NOMO-1 treated with dmso at 0.1 percent for 144 hours (cell line): ENCODE measurements around the gene NFIX.
"Not testable (repeated sequence)": the region's sequence is repeated elsewhere in the genome, so short reads cannot be mapped to it uniquely, and the experiment has no call there.

ENCODE experiments used
- DNase-seq: peaks from one replicate; lab custom pipeline; 2025; ENCODE audit not compliant: unreplicated experiment; lab: John Stamatoyannopoulos, UW

NFIX gene

DNA sequence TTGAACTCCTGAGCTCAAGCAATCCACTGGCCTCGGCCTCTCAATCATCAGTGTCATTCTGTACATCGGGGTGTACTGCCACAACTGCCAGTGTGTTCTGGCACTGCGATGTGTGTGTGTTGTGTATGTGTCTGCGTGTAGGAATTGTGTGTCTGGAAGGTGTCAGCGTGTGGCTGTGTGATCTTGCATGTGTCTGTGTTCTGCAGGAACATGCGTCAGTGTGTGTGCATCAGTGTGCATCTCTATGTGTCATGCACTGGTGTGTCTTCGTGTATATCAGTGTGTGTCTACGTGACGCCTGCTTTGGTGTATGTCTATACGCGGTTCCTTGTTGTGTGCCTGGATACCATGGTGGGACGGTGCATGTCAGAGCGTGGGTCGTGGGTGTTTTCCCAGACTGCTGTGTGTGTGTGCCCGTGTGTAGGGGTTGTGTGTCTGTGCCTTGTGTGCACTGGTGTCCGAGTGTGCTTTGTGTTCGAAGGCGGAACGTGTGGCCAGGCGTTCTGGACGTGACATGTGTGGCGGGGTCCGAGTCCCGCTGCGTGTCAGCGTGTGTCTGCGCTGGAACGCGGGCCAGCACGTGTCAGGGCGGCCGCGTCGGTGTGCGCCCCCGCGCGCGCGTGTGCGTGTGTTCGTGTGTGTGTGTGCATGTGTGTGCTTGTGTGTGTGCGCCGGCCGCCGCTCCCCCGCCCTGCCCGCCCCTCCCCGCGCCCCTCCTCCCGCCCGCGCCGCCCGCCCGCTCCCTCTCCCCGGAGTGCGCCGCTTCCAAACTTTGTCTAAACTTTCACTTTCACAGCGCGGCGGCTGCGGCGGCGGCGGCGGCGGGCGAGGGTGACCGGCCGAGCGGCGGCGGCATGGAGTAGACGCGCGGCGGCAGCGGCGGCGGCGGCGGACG, at the start of gene NFIX:
NFIX (plus strand) TSS at position 775 of the 895 bp plus-strand sequence. CDS start 363 bp downstream, outside the sequence.
- DNase-seq, result peak; percentile 36

DNA sequence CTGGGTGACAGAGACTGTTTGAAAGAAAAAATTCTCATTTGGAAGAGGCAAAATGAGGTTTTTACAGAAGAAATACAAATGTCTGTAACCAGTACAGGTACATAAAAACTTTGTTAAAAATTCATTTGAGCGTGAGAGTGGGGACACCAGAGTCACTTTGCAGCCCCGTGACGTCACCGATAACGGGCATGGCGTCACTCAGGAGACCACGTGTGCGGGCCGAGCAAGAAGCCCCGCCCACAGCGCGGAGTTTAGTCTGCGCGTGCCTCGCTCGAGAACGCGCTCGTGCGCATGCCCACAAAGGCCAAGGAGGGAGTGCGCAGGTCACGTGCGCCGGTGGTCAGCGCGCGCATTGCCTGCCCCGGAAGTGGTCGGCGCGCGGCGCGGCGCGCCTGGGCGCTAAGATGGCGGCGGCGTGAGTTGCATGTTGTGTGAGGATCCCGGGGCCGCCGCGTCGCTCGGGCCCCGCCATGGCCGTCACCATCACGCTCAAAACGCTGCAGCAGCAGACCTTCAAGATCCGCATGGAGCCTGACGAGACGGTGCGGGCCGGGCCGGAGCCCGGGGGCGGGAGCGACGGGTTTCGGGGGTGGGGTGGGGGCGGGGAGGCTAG, 49.7 kb upstream of the NFIX start, which contains the start of gene RAD23A:
RAD23A (plus strand) TSS at position 384 of the 613 bp plus-strand sequence; CDS start at position 471, 87 bp downstream.
- peak; percentile 94 for DNase-seq

- no peak for DNase-seq
These were observed 49.1 kb upstream of the NFIX start for GRCh38 chr19:12946092-12946721.

DNA sequence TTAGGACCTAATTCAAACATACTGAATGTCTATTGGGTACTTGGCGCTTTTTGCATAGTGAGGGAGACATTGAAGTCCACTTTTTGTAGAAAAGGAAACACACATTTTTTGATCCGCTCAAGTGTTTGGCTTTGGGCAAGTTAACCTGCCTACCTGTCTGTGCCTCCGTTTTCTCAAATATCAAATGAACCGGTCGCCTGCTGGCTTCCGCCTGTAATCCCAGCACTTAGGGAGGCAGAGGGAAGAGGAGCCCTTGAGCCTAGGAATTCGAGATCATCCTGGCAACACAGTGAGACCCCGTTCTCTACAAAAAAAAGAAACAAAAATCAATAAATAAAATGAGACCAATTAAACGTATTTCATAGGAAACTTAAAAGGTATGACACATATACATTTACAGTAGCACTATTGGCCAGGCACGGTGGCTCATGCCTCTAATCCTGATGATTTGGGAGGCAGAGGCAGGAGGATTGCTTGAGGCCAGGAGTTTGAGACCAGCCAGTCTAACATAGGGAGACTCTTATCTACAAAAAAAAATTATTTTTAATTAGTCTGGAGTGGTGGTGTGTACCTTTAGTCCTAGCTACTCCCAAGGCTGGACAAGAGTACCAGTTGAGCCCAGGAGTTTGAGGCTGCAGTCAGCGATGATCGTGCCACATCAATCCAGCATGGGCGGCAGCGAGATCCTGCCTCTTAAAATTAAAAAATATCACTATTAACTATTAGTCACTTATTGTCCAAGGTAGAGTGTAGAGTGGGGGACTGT, 48.4 kb upstream of the NFIX start:
- no peak for DNase-seq

DNA sequence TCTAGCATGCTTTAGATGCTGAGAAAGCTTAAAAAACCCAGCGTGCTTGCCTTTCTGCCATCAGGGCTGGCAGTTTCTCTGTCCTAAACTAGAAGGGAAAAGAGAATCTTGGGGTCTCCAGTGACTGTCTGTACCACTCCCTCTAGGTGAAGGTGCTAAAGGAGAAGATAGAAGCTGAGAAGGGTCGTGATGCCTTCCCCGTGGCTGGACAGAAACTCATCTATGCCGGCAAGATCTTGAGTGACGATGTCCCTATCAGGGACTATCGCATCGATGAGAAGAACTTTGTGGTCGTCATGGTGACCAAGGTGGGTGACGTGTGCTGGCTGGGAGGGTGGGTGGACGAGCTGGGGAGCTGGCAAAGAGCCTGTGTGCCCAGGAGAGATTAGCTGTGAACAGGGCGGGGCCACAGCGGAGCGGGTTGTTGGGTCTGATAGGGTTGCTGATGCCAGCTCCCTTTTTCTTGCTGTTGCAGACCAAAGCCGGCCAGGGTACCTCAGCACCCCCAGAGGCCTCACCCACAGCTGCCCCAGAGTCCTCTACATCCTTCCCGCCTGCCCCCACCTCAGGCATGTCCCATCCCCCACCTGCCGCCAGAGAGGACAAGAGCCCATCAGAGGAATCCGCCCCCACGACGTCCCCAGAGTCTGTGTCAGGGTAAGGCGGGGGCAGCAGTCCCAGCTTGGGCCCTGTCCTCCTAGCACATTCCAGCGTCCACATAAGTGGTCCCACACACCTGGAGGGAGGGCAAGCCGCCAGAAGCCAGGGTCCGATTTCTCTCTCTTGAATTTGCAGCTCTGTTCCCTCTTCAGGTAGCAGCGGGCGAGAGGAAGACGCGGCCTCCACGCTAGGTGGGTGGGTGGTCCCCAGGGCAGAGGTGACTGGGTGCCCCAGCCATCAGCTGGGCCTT, 47.3 kb upstream of the NFIX start:
- no peak for DNase-seq

GRCh38 chr19:12948612-12949362, 46.5 kb upstream of the NFIX start:
- no peak for DNase-seq

DNA sequence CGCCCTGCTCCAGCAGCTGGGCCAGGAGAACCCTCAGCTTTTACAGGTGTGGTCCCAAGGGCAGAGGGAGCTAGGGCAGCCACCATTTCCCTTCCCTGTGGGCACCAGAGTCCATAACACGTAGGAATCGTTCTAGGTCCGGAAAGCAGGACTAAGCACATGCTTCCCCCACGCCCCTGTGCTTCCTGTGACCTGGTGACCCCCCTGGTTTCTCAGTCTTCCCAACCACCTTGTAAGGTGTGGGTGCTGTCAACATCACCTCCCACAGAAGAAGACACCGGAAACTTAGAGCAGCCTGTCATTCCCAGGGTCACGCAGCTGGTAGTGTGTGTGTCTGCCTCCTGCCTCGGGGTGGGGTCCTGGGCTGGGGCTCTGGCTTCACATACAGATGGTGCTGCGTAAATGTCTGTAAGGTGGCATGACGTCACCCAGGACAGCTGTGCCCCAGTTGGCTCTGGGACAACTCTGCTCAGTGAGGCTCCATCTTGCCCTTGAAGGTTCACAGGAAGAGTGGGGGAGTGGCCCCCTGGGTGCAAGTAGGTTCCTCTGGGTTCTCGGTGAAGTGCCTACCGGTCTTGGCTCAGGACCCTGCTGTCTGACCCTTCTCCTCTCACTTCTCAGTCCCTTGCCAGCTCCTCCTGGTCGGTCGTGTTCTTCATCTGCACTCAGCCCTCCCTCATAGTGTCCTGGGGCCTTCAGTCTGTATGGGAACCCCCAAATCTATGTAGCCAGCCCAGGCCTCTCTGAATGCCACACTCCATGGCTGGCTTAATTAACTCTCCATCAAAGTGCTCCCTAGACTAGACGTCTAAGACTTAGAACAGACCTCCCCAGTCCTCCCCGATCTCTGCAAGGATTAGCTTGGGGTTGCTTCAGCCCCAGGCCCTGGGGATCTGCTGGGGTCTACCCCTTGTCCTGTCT, 45.7 kb upstream of the NFIX start:
- DNase-seq, result no peak

GRCh38 chr19:12952050-12952449, 43.2 kb upstream of the NFIX start:
- DNase-seq, result not testable (repeated sequence)

GRCh38 chr19:12952488-12953137, 42.7 kb upstream of the NFIX start:
- no peak for DNase-seq

DNA sequence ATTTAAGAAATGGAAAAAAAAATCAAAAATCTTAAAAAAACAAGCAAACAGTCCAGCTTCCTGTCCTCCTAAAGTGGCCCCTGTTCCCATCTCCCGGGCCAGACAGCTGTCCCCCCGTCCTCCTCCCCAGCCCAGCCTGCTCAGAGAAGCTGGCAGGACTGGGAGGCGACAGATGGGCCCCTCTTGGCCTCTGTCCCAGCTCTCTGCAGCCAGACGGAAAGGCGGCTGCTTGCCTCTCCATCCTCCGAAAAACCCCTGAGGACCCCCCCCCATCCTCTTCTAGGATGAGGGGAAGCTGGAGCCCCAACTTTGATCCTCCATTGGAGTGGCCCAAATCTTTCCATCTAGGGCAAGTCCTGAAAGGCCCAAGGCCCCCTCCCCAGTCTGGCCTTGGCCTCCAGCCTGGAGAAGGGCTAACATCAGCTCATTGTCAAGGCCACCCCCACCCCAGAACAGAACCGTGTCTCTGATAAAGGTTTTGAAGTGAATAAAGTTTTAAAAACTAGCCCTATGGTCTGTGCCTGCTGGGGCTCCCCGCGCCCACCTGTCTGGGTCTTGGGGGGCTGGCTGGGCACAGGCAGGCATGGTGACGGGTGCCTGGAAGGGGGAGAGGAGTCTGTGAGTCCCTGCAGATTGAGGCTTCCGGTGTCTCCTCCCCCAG, 42.0 kb upstream of the NFIX start:
- DNase-seq, result no peak

DNA sequence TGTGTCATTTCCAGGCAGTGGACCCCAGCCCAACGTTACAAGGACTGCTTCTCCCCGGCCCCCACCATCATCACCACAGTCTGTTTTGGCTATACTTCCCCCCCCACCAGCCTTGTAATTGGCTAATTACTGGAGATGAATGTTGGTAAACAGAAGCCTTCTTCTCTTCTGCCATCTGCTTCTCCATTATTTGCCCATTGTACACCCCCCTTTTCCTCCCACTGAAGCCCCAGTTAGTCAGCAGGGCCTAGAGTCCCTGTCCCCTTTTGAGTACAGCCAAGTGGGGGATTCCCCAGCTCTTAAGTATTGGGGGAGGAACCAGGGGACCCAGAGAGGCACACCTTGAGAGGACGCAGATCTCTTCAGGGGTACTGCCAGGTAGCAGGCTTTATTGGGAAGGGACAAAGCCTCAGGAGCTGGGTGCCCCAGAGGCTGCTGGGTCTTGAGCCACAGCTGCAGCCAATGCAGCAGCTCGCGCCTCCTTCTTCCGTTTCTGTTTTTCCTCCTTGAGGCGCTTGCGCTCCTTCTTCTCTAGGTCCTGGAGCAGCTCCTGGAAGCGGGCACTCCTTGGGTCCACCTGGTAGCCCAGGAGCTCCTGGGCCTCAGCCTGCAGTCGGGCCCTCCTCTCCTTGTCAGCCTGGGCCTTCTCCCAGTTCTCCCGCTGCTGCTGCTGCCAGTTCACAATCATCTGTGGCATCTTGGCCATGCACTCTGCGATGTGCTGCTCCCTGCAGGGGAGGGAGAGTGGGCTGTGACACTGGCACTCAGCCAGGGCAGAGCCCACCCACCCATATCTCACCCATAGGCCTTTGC, 41.3 kb upstream of the NFIX start:
- no peak for DNase-seq

GRCh38 chr19:12954612-12954962, 40.7 kb upstream of the NFIX start:
- no peak for DNase-seq

DNA sequence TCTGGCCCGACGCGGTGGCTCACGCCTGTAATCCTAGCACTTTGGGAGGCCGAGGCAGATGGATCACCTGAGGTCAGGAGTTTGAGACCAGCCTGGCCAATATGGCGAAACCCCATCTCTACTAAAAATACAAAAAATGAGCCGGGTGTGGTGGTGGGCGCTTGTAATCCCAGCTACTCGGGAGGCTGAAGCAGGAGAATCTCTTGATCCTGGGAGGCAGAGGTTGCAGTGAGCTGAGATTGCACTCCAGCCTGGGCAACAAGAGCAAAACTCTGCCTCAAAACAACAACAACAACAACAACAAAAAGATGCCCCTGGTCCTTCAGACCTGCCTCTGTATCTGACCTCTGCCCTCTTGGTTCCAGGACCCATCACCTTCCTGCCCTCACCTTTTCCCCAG, 39.7 kb upstream of the NFIX start:
- DNase-seq, result not testable (repeated sequence)

GRCh38 chr19:12955996-12956395, 39.3 kb upstream of the NFIX start:
- no peak for DNase-seq

- DNase-seq, result peak; percentile 51
These were observed 38.6 kb upstream of the NFIX start, which contains the start of gene GADD45GIP1 for GRCh38 chr19:12956446-12957388. GADD45GIP1 (minus strand) TSS chr19:12957223; CDS start chr19:12957212, 11 bp downstream.
